Measurements from ENCODE around the gene MGLL.

The MGLL gene

DNA sequence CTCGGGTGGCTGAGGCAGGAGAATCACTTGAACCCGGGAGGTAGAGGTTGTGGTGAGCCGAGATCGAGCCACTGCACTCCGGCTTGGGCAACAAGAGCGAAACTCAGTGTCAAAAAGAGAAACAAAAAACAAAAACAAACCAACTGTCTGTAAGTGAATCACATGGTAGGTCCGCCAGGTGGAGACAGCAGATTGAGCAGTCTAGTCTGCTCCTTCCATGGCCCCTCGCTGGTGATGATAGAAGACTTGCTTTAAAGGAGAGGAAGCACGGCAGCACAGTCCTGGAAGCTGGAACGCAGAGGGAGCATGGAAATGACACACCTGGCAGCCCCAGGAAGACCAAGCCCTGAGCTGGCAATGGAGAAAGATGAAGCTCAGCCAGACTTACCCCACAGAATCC is 31.4 kb upstream of the MGLL start:
- ChIA-PET CTCF (no interaction called here), POLR2A (ENCODE audit: low non-redundant PET) (no interaction called here)
- DNase-seq (ENCODE audit: low spot score): no peak
- H3K27ac ChIP-seq: no peak overlapping the region
- TF ChIP-seq, protein P1, sequence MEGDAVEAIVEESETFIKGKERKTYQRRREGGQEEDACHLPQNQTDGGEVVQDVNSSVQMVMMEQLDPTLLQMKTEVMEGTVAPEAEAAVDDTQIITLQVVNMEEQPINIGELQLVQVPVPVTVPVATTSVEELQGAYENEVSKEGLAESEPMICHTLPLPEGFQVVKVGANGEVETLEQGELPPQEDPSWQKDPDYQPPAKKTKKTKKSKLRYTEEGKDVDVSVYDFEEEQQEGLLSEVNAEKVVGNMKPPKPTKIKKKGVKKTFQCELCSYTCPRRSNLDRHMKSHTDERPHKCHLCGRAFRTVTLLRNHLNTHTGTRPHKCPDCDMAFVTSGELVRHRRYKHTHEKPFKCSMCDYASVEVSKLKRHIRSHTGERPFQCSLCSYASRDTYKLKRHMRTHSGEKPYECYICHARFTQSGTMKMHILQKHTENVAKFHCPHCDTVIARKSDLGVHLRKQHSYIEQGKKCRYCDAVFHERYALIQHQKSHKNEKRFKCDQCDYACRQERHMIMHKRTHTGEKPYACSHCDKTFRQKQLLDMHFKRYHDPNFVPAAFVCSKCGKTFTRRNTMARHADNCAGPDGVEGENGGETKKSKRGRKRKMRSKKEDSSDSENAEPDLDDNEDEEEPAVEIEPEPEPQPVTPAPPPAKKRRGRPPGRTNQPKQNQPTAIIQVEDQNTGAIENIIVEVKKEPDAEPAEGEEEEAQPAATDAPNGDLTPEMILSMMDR (conservative IDR thresholded peaks at IDR 0.05; ENCODE audit: low read depth): no peak

DNA sequence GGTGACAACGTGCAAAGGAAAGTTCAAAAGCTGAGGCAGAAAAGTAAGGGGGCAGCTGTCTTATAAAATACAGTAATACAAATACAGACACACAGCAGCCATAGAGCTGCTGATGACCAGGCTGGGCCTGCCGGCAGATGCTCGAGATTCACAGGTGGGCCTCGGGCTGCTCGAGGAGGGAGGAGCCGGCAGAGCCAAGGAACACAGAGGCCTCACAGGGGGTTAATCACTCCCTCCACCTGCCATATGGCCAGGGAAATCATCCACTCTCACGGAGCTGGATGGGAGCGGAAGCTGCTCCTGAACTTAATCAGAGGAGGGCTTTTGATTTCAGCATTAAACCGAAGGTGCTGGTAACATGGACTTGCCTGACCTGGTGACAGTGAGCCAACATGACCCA is 29.6 kb upstream of the MGLL start:
- ChIA-PET CTCF (interaction anchor here (0.9 kb wide), 1 partner anchor 65 kb away, joined by 3 read pairs; no protein-coding TSS in a partner anchor), POLR2A (ENCODE audit: low non-redundant PET) (no interaction called here)
- TF ChIP-seq, protein P1 (conservative IDR thresholded peaks at IDR 0.05; ENCODE audit: low read depth): no peak
- no peak overlapping the region for H3K27ac ChIP-seq
- no peak for DNase-seq (ENCODE audit: low spot score)

DNA sequence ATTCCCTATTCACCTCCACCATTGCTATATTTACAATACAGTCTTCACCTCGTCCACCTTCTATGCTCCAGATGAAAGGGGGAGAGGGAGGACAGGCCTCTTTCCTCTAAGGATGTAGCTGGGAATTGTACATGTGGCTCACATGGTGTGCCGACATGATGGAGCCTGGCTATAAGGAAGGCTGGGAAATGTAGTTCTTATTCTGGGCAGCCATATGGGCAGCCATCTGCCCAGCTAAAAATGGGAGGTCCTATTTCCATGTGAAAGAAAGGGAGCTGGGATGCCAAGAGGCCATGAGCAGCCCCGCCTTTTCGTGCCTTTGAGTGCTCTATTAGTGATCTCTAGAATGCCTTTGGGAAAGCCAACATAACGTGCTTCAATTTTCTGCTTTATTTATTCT is 27.1 kb upstream of the MGLL start:
- ChIA-PET CTCF (interaction anchor here (0.7 kb wide), 1 partner anchor 12 kb away, joined by 3 read pairs; no protein-coding TSS in a partner anchor), POLR2A (ENCODE audit: low non-redundant PET) (no interaction called here)
- no peak overlapping the region for H3K27ac ChIP-seq
- TF ChIP-seq, protein P1 (conservative IDR thresholded peaks at IDR 0.05; ENCODE audit: low read depth): no peak
- no peak for DNase-seq (ENCODE audit: low spot score)

DNA sequence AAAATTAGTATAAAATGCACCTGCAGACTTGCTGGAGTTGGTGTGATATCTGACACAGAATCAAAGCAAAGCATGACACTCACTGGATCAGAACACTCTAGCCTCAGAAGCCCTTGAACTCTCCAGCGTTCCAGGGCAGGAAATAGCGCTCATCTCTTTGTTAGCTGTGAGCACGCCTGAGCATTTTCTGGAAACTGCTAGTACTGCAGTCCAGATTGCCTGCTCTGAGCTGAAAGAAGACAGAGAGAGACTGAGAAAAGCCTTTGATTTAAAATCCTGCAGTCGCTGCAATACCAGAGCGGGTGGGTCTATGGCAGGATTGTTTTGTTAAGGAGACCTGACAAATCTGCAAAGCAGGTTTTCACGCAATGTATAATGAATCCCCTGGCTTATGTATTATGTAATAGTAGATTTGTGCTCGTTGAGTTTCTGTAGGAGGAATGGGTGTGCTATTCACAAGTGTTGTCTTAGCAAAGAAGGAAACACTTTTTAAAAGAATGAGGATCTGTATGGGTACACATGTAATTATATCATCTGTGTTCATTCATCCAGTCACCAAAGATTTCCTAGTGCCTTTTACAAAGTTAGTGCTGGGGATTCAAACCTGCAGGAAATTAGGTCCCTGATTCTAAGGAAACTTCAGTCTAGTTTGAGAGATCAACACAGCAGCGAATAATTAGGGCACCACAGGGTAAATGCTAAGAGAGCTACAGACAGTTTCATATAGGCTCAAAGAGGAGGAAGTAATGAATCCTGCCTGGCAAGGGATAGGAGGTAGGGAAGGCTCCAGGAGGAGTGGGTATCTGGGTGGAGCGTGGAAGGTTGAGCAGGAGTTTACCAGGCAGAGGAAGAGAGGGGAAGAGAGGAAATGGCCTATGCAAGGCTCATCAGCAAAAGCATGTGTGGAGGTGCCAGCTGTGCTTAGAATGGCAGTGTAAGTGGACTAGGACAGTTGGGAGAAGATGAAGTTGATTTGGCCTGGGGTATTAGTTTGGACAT is 26.1 kb upstream of the MGLL start:
- TF ChIP-seq, protein P1 (conservative IDR thresholded peaks at IDR 0.05; ENCODE audit: low read depth): no peak
- no peak for DNase-seq (ENCODE audit: low spot score)
- POLR2A ChIA-PET (ENCODE audit: low non-redundant PET): no interaction called here
- H3K27ac ChIP-seq: no peak overlapping the region
- CTCF ChIA-PET: interaction anchor here (0.7 kb wide), 1 partner anchor 11 kb away, joined by 3 read pairs; no protein-coding TSS in a partner anchor

DNA sequence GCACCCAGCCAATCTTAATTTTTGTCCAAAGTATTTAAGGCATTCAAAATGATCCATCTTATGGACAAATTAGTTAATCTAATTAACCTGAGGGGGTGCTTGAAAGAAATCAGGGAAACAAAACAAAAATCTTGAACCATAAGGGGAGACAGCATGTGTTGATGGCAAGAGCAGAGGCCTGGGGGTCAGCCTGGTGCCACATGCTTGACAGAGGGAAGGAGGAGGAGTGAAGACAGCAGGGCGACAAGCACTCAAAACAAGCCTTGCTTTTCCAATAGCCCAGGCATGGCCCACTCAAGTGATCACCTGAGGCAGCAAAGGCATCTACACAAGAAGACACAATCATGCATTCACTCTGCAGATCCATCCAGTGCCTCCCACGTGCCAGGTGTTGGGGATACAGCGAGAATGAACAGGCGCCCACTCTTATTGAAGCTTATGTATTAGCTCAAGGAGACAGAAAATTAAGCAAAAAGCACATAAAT is 25.0 kb upstream of the MGLL start:
- H3K27ac ChIP-seq: no peak overlapping the region
- POLR2A ChIA-PET (ENCODE audit: low non-redundant PET): no interaction called here
- TF ChIP-seq, protein P1 (conservative IDR thresholded peaks at IDR 0.05; ENCODE audit: low read depth): no peak
- CTCF ChIA-PET: no interaction called here
- no peak for DNase-seq (ENCODE audit: low spot score)

DNA sequence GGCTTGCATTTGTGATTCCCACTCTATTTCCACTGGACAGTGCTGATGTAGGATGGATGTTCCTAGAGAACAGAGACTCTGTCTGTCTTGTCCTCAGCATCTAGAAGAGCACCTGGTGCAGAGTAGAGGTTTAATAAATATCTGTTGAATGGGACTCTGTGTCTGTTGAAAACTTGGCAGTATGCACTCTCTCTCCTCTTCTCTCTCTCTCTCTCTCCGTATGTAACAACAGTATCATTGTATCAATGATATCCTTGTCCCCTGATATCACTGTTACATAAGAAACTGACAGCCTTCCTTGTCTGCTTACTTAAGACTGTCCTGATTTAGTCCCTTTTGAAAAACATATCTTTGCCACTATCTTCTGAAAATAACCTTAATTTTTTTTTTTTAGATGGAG is 24.3 kb upstream of the MGLL start:
- no peak overlapping the region for H3K27ac ChIP-seq
- CTCF ChIA-PET: no interaction called here
- DNase-seq (ENCODE audit: low spot score): no peak
- POLR2A ChIA-PET (ENCODE audit: low non-redundant PET): no interaction called here
- TF ChIP-seq, protein P1 (conservative IDR thresholded peaks at IDR 0.05; ENCODE audit: low read depth): no peak

All from RWPE1 (cell line).